Measurements from ENCODE around the gene AIFM1.

AIFM1 gene

DNA sequence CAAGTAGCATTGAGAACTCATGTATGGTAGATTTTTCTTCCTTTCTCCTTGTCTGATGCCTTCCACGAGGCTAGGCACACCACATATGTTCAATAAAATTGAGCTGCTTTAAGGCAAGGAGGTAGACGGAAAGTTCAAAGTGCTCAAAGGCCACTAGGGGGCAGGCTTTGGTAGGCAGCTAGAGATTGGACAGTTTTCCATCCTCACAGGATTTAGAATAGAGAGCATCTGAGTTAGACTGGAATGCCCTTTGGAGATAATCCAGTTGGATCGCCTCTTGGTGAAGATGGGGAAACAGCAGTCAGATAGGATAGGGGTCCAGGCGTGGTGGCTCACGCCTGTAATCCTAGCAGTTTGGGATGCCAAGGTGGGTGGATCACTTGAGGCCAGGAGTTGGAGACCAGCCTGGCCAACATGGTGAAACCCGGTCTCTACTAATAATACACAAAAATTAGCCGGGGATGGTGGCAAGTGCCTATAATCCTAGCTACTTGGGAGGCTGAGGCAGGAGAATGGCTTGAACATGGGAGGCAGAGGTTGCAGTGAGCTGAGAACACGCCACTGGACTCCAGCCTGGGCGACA lies 85.7 kb downstream of the AIFM1 start:
- Histone ChIP-seq H3K27ac (ENCODE audit: low read depth, low read length) (no peak overlapping the region), H3K4me3 (ENCODE audit: low read length) (no peak overlapping the region), H3K36me3 (ENCODE audit: control insufficient read depth, insufficient read depth, low read length) (peaks cover 2% of the 10 kb centered on the region), H3K9ac (ENCODE audit: low read length) (no peak overlapping the region), H3K4me1 (ENCODE audit: control insufficient read depth, insufficient read depth, low read length) (no peaks in the 10 kb centered on the region), H3K27me3 (ENCODE audit: control insufficient read depth, insufficient read depth, low read length) (no peaks in the 10 kb centered on the region)
